ENCODE data around the gene SP7. TPM values are rescaled to one million over a fixed set of nuclear protein-coding genes. Genes with fewer than 3 reads are reported as not detected.

The SP7 gene
- total RNA-seq, 1 donor from 2014 or later = 0.27 TPM

DNA sequence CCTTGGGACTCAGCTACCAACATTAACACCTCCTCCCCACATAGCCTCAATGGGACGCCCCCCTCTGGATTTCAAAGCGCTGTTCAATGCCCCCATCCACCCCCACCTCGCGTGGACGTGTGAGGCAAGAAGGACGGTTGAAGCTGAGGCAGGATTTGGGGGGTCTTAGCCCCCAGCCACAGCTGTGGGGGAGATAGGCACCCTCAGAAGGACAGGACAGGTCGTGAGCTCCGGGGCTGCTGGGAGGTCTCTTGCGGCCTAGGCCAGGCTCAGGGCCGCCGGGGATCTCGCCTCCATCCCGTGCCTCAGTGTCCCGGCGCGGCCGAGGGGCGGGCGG lies 8.3 kb upstream of the SP7 start:
- H3K4me3 Mint-ChIP-seq = peak overlapping the region; percentile 56
- no peaks in the 10 kb centered on the region for H3K9me3 Mint-ChIP-seq
- no peak for TF ChIP-seq CTCF (IDR thresholded peaks at IDR 0.05; ENCODE audit: unreplicated experiment)
- no peak for DNase-seq (ENCODE audit: low spot score in 2 of 2, unreplicated experiment in 2 of 2)
- peaks cover 10% of the 10 kb centered on the region for H3K27me3 Mint-ChIP-seq (ENCODE audit: low read depth)
- H3K36me3 Mint-ChIP-seq = no peaks in the 10 kb centered on the region
- no peak overlapping the region for H3K27ac Mint-ChIP-seq
- peaks cover 18% of the 10 kb centered on the region for H3K4me1 Mint-ChIP-seq

DNA sequence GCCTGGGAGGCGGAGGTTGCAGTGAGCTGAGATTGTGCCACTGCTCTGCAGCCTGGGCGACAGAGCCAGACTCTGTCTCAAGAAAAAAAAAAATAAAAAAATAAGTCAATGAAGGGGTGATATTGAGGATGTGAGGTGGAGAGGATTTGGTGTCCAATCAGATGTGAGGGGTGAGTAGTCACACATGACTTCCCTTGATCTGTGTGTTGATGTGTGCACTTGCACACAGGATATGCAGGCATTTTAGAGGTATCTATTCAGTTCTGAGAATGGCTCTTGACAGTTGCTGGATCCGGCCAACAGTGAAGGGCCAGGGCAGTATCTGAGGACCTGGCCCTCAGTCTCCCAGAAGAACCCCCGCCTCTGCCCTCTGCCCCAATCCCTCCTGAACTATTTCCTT lies 7.8 kb upstream of the SP7 start:
- no peak for TF ChIP-seq CTCF (IDR thresholded peaks at IDR 0.05; ENCODE audit: unreplicated experiment)
- H3K27me3 Mint-ChIP-seq (ENCODE audit: low read depth) = peaks cover 10% of the 10 kb centered on the region
- no peak for DNase-seq (ENCODE audit: low spot score in 2 of 2, unreplicated experiment in 2 of 2)
- no peaks in the 10 kb centered on the region for H3K36me3 Mint-ChIP-seq
- H3K4me1 Mint-ChIP-seq = peaks cover 18% of the 10 kb centered on the region
- H3K27ac Mint-ChIP-seq = no peak overlapping the region
- H3K9me3 Mint-ChIP-seq = no peaks in the 10 kb centered on the region
- H3K4me3 Mint-ChIP-seq = peak overlapping the region; percentile 56

GRCh38 chr12:53343449-53343848 lies 7.3 kb upstream of the SP7 start:
- Mint-ChIP-seq H3K4me1 (peaks cover 18% of the 10 kb centered on the region), H3K9me3 (no peaks in the 10 kb centered on the region), H3K36me3 (no peaks in the 10 kb centered on the region), H3K27me3 (ENCODE audit: low read depth) (peaks cover 10% of the 10 kb centered on the region), H3K27ac (no peak overlapping the region), H3K4me3 (peak overlapping the region; percentile 30)
- DNase-seq (ENCODE audit: low spot score in 2 of 2, unreplicated experiment in 2 of 2) = no peak
- no peak for TF ChIP-seq CTCF (IDR thresholded peaks at IDR 0.05; ENCODE audit: unreplicated experiment)

GRCh38 chr12:53340398-53340797 lies 4.2 kb upstream of the SP7 start:
- Mint-ChIP-seq H3K27ac (no peak overlapping the region), H3K36me3 (no peaks in the 10 kb centered on the region), H3K4me1 (peaks cover 20% of the 10 kb centered on the region), H3K4me3 (no peak overlapping the region), H3K27me3 (ENCODE audit: low read depth) (peaks cover 30% of the 10 kb centered on the region), H3K9me3 (no peaks in the 10 kb centered on the region)
- no peak for DNase-seq (ENCODE audit: low spot score in 2 of 2, unreplicated experiment in 2 of 2)
- no peak for TF ChIP-seq CTCF (IDR thresholded peaks at IDR 0.05; ENCODE audit: unreplicated experiment)

- H3K27ac Mint-ChIP-seq = no peak overlapping the region
- no peak for TF ChIP-seq CTCF (IDR thresholded peaks at IDR 0.05; ENCODE audit: unreplicated experiment)
- H3K4me3 Mint-ChIP-seq = no peak overlapping the region
- peaks cover 11% of the 10 kb centered on the region for H3K4me1 Mint-ChIP-seq
- no peak for DNase-seq (ENCODE audit: low spot score in 2 of 2, unreplicated experiment in 2 of 2)
- peaks cover 32% of the 10 kb centered on the region for H3K27me3 Mint-ChIP-seq (ENCODE audit: low read depth)
- no peaks in the 10 kb centered on the region for H3K9me3 Mint-ChIP-seq
- no peaks in the 10 kb centered on the region for H3K36me3 Mint-ChIP-seq
Measured at GRCh38 chr12:53338916-53339315, 2.8 kb upstream of the SP7 start.

DNA sequence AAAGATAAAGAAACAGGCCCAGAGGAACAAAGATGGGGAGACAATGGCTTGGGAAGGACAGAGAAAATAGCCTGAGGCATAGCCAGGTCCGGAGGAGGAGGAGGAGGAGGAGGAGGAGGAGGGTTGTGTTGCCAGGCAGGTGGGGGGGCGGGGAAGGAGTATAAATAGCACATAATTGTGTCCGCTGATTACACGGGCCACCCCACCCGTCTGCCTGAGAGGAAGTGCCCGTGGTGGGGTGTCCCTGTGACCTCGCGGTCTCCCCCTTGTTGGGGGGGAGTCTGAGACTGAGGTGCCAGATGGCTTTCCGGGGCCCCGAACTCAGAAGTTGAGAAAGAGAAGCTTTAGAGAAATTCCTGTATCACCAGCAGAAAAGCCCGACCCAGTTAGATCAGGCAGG lies 1.9 kb upstream of the SP7 start:
- Mint-ChIP-seq H3K4me3 (no peak overlapping the region), H3K27ac (no peak overlapping the region), H3K36me3 (no peaks in the 10 kb centered on the region), H3K4me1 (peaks cover 11% of the 10 kb centered on the region), H3K27me3 (ENCODE audit: low read depth) (peaks cover 38% of the 10 kb centered on the region), H3K9me3 (no peaks in the 10 kb centered on the region)
- DNase-seq (ENCODE audit: low spot score in 2 of 2, unreplicated experiment in 2 of 2) = no peak
- no peak for TF ChIP-seq CTCF (IDR thresholded peaks at IDR 0.05; ENCODE audit: unreplicated experiment)

Data from mesothelial cell of epicardium (in vitro differentiated cells).